Measurements from ENCODE around the gene NAALADL2.

DNA sequence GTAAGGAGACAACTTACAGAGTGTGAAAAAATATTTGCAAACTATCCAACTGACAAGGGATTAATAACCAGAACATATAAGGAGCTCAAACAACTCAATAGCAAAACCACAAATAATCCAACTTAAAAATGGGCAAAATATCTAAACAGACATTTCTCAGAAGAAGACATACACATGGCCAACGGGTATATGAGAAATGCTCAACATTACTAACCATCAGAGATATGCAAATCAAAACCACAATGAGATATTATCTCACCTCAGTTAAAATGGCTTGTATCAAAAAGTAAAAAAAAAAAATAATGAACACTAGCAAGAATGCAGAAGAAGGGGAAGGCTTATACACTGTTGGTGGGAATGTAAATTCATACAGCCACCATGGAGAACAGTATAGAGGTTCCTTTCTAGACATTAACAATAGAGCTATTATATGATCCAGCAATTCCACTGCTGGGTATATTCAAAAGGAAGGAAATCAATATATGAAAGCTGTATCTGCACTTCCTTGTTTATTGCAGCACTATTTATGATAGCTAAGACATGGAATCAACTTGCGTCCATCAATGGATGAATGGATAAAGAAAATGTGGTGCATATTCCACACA is 998.6 kb downstream of the NAALADL2 start:
- TF ChIP-seq CTCF (conservative IDR thresholded peaks at IDR 0.05) = no peak
- no peak for TF ChIP-seq EZH2 (IDR thresholded peaks at IDR 0.05; ENCODE audit: low read depth)
